Kidney tubule cell (primary cell): Measurements from ENCODE around the gene MICAL3.

Experiments used
- DNase-seq: peaks from one replicate; pipeline ENCODE4 v3.0.0-alpha.2; 2018; ENCODE audit warnings: low spot score

The MICAL3 gene

DNA sequence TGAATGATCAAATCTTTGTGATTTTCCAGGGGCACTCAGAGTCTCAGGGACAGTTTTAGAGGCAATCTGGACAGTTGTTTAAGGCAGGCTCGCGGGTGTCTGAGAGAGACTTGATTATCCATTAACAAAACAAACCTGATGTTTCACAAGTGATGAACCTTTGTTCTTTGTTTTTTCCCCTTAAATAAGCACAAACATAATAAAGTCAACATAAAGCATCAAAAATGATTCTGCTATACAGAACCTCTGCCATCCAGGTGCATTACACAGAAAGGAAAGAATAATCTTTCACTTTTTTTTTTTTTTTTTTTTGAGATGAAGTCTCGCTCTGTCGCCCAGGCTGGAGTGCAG, 263.2 kb downstream of the MICAL3 start:
- no peak for DNase-seq

DNA sequence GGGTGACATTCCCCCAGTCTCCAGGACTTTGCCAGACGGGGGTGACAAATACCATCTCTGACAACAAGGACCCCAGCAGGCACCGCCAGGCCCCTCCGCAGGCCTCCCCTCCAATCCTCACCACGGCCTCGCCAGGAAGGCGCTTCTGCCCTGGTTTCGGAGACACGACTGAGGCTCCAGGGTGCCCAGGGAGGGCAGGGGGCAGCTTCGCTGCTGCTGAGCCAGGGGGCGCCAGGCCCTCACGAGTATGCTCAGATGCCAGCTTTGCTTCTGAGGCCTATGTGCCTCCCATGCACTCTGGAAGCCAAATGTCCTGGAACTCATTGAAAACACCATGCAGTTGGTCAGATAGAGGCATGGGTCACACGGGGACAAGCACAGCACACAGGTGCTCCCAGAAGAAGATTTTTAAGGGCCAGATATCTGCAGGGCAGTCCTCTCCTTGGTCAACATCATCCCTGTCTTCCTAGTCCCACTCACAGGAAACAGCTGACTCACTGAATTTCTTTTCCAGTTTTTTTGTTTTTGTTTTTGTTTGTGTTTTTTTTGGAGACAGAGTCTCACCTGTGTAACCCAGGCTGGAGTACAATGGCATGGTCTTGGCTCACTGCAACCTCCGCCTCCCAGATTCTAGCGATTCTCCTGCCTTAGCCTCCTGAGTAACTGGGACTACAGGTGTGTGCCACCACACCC, 270.0 kb downstream of the MICAL3 start:
- no peak for DNase-seq

DNA sequence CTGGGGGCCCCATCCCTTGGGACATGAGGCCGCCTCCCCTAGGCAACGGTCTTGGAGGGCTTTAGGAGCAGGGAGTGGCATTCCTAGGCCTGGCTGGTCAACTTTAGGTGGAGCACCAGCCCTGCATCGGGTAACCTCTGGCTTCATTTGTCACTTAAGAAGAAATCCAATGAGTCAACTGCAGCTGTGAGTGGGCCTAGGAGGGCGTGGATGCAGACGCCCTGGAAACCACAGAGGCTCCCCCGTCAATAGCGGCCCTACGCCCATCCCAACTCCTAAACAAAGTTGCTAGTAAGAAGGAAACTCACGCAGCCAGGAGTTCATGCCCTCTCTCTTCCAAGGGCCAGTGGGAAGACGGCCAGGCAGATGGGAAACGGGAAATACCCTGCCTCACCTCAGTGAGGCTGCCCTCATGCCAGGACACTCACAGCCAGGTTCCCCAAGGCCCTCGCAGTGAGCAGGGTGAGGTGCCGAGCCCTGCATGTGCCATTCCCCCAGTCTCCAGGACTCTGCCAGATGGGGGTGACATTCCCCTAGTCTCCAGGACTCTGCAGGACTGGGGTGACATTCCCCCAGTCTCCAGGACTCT, 270.9 kb downstream of the MICAL3 start:
- peak; percentile 55 for DNase-seq

DNA sequence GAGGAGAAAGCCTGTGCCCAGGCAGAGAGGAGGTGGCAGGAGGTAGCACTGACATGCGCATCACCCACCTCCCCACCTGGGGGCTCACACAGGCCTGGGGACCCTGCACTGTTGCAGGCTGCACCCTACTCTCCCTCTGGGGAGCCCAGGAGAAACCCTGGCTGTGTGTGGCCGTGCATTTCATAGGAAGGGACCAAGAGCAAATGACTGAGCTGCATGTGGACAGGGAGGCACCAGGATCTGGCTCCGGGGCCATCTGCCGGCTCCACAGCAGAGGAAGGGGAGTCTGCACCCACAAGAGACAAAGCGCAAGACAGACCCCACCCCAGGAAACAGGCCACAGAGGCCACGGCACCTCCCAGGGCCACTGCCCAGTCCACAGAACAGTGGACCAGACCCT, 272.8 kb downstream of the MICAL3 start:
- DNase-seq = no peak

DNA sequence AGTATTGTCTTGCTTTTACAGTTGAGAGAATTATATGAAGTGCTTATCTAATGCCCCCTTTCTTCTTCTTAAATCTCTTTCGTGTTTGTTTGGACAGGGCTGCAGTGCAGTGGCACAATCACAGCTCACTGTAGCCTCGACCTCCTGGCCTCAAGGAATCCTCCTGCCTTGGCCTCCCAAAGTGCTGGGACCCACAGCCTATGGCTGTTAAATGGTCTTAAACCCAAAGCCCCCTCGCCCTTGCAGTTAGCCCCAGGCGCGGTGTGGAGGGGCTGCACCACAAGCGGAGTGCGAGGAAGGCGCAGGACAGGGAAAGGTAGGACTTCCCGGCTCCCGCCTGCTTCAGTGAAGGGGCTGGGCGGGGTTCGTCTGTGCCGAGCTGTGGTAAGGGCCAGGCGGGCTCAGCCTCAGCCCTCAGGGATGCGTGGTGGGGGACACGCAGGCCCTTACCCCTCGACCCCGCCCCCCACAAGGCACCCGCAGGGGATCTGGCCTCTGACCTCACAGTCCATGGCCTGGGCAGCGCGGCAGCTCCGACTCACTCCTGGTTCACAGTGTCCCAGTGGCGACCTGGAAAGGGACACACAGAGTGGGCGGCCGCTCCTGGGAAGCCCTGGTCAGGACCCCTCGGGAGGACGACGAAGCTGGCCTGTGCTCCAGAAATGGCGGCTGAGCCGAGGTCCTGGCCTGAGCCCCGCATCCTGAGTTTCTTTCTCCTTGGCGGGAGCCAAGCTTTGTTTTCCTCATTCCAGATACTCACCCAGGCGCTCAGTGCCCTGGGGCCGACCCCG, 274.6 kb downstream of the MICAL3 start:
- DNase-seq = no peak

DNA sequence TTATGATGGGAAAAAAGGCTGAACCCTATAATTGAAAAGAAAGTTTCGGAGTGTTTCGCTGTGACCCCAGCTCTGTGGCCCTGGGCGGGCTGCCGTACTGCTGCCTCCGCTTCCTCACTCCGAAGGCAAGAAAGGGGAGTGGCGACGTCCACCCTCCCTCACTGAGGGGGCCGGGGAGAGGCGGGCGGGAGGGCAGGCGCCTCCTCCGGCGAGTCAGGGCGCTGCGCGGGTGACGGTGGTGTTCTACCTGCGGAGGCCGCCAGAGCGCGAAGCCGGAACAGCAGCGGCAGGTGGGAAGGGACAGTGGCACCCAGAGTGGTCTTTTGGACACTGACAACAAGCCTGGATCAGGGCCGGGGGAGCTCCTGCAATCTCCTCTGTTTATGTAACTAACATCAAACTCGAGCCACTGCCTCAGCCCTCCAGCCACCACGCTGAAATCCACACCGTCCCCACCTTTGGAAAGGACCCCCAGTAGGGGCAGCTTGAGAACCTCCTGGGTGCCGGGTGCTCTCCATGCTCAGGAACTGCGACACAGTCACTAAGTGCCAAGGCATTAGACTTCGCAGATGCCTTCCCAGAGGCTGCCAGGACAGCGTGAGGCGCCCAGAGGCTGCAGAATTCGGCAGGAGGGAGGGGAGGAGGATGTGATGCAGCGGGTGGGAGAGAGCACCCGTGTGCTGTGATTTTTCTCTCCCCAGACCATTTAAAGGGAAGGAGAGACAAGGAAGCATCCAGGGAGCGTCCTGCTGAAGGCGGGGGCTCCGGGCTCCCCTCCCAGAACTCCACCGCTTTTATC, 275.6 kb downstream of the MICAL3 start:
- DNase-seq = no peak

DNA sequence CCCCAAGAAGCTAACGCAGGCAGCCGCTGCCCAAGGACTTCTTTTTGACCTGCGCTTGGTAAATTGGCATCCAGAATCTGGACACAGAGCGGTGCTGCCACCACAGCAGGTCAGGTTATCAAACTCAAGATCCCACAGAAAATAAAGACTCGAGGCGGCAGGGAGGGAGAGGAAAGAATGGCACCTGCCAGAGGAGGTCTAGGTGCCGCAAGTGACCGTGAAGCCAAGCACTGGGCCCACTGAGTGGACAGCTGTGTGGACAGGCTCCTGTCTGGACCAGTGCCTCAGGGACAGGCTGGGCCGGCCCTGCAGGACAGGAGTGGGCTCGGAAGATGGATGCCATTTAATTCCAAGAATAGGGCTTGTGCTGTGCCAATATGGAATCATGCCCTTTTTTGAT, 277.4 kb downstream of the MICAL3 start:
- no peak for DNase-seq

DNA sequence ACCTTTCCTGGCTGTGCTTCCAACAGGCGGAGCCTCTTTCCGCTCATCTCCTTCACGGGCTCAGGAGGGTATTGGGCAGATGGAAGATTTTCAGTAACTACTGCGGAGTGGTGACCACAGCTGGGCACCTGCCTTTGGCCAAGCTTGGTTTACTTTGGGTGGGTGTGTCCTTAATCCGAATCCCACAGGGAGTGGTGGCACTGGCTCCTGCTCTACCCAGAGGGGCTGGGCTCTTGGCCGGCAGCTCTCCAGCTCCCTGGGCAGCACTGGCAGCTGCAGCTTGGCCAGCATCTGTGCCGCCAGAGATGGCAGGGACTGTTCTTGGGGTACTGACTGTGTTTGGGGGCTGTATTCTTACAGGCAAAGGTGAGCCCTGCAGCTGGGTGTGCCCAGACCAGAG, 279.9 kb downstream of the MICAL3 start:
- DNase-seq = no peak

DNA sequence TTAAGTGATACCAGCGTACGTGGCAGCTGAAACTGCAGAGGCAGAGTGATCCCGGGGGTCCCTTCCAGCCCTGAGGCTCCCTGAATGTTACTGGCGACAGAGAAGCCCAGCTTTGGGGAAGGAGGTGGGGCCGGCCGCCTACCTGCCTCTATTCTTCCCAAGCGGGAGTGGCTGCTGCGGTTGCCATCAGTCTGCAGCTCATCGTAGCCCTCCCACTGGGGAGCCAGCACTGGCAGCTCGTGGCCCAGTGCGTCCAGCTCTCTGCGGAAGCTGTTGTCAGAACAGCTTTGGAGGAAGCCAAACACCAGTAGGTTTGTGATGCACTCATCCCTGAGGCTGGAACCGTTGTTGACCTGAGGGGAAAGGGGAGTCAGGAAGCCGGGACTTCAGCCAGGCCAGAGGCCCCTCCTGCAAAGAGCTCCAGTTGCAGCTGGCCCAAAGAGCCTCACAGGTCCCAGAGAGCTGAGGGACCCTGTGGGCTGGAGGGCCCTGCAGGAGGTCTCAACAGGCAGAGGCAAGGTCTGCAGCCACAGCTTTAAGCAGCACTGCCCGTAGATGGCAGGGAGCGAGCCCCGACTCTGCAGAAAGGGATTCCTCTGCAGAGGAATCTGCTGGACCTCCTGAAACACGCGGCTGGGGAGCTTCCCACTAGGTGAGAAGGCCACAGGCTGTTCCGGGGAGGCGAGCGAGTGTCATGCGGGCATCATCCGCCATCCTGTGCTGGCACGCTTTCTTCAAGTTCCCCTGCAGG, 280.5 kb downstream of the MICAL3 start:
- no peak for DNase-seq

DNA sequence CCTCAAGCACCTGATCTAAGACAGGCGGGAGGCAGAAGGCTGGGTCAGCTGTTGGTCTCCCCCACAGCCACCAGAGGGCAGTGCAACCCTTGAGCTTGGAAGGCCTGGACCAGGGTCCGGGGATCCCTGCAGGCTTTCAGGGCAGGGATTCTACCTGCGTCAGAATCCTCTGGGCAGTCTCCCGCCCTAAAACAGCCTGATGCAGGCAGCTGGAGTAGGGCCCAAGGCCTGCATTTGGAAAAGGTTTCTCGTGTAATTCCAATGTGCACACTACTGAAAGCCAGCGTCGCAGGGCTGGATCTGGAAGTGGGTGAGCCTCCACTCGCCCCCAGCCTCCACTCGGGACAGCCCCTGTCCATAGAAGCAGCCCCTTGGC, 281.8 kb downstream of the MICAL3 start:
- peak; percentile 82 for DNase-seq

DNA sequence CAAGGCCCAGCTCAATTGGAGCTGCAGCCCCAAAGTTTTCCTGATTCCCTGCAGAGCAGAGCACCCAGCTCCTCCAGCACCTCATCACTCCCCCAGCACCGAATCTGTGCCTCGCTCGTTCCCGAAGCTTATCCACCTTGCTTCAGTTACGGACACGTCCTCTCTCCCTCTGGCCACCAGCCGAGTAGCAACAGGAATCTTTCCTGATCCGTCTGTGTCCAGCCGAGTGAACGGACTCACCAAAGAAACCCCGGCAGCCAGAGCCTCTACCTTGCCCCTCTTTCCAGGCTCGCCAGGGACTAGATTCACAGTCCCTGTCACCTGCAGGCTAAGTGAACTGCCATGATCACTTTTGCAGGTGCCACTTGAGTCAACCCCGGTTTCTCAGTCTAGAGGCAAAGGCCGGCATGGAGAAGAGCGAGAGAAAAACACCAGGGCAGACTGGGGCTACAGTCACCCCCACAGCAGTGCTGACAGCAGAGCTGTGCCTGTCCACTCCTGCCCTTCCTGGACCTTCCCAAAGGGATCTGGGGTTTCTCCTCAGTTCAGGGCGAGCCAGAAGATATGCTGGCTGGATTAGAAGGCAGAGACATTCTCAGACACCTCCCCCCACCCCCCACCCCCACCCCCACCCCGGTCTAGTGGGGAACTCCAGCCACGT, 282.4 kb downstream of the MICAL3 start:
- DNase-seq = no peak

DNA sequence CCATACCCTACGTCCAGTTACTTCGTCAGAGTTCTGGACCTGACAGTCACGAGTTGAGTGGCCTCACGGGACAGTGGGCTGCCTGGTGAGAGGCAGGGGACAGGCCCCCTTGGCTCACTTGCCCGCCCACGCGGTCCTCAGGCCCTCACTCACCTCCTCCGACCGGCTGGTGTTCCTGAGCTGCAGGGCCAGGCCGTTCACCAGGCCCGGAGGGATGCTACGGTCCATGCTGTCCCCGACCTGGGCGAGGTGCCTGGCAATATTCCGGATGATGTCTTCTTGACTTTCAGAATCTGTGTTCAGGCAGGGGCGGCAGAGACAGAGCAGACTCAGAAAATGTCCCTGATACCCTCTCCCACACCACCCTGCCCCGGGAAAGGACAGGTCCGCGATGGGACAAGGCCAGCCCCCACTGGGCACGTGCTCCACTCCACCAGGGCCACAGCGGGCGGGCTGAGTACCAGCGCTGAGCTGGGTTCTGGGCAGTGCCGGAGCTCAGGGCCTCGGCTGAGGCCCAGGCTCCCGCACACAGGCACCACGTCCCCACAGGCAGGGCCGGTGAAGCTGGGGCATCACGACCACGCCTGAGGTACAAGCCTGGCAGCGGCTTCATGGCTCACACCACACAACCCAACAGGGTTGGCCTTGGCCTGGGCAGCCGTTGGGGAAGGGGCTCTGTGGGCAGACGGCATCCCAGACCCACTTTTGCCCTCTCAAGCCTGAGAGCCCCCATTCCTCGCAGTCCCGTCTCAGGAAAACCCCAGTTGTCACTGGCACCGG, 285.0 kb downstream of the MICAL3 start:
- DNase-seq = no peak

DNA sequence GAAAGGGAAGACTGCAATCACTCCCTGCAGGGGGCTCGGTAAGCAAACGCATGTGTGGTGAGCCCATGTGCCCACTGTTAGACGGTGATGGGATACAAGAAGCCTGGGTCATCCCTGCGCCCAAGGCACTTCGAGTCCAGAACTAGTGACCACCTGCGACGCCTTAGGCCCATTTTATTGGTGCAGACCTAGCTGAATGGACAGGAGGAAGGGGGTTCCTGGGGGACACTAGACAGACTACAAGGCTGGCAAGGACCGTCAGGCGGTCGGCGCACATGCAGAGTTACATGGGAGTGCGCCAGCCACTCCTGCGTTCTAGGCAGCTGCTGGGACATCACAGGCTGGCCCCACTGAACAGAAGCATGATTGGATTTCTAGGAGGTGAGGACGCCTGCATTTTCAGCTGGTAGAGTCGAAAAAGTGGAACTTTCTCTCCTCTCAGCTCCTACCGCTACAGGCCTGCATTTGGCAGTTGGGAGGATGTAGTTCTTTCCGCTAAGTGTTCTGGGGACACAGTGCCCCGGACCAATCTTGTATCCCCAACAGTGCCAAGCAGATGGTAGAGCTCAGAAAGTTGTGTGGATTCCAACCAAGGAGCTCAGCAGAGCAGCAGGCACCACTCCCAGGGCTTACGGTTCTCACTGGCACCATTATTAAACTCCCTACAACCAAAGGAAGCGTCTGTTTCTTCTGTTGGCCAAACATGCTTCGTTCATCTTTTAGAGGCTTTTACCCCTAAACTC, 285.8 kb downstream of the MICAL3 start:
- DNase-seq = no peak
